Activated naive CD4-positive, alpha-beta T cell treated with anti-CD3 and anti-CD28 coated beads, Interleukin-2, amount 10 ng/mL, durations not matched to agents 7 days and 5 days (primary cell): ENCODE data around the gene QARS1.

Source experiments
- CTCF ChIA-PET: fragments of 350-600 bp; sonication (Branson Sonifier 250); formaldehyde crosslinking; loops from one replicate; lab custom pipeline; 2021; ENCODE audit warnings: antibody characterized with exemption; lab: Charles Lee
- DNase-seq: peaks from one replicate; pipeline ENCODE4 v3.0.0-alpha.2; 2020
- H3K27ac Mint-ChIP-seq: one replicate; pipeline ENCODE4 v1.8.0; 2021; ENCODE audit warnings: mild to moderate bottlenecking, moderate library complexity, mixed read lengths
- H3K27me3 Mint-ChIP-seq: one replicate; pipeline ENCODE4 v1.8.0; 2021; ENCODE audit warnings: mild to moderate bottlenecking, mixed read lengths
- H3K36me3 Mint-ChIP-seq: one replicate; pipeline ENCODE4 v1.8.0; 2021; ENCODE audit warnings: mixed read lengths
- H3K4me1 Mint-ChIP-seq: one replicate; pipeline ENCODE4 v1.8.0; 2021; ENCODE audit warnings: mixed read lengths
- H3K4me3 Mint-ChIP-seq: one replicate; pipeline ENCODE4 v1.8.0; 2021; ENCODE audit warnings: mild to moderate bottlenecking, moderate library complexity, mixed read lengths
- H3K9me3 Mint-ChIP-seq: one replicate; pipeline ENCODE4 v1.8.0; 2021; ENCODE audit warnings: mixed read lengths

The QARS1 gene

GRCh38 chr3:49104427-49105291 lies at the start of gene QARS1:
Gene QARS1 (minus strand): TSS chr3:49104757. CDS start chr3:49104733, 24 bp downstream.
- peaks cover 43% of the 10 kb centered on the region for H3K36me3 Mint-ChIP-seq

DNA sequence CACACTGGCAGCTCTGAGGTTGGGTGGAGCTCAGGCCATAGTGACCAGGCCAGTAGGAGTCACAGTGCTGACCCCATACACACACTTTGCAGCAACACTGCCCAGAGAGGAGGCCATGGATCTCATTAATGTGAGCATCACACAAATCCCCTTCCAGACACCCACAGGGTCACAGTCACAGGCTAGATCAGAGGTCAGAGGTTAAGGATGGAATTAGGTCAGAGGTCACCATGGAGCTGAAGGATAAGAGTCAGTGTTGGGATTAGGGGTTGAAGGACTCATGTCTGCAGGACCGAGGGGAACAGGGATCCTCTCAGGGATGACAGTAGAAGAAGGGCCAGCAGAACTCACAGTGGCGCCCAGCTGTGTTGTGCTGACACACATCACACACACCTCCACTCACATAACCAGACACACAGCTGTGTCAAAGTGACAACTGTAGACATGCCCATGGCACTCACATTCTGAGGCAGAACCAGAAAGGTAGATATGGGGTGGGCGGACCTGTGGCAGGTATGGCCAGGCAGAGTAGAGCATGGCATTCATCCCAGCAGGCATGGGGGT lies 48.9 kb upstream of the QARS1 start:
- DNase-seq: no peak
- H3K36me3 Mint-ChIP-seq: no peaks in the 10 kb centered on the region
- no peak overlapping the region for H3K27ac Mint-ChIP-seq
- H3K4me3 Mint-ChIP-seq: no peak overlapping the region
- no peaks in the 10 kb centered on the region for H3K4me1 Mint-ChIP-seq
- peaks cover 4% of the 10 kb centered on the region for H3K27me3 Mint-ChIP-seq
- H3K9me3 Mint-ChIP-seq: no peaks in the 10 kb centered on the region
- CTCF ChIA-PET: no interaction called here

More at GRCh38 chr3:49104427-49105291, at the start of gene QARS1:
- H3K4me3 Mint-ChIP-seq: peak within 1 kb of the TSS; percentile 92
- peaks cover 35% of the 10 kb centered on the region for H3K4me1 Mint-ChIP-seq
- CTCF ChIA-PET: interaction anchor here (3.1 kb wide), 1 partner anchor 11 kb away, joined by 17 read pairs; the partner anchor contains the start of gene QRICH1
- no peaks in the 10 kb centered on the region for H3K9me3 Mint-ChIP-seq
- peak; percentile 95 for DNase-seq
- peak within 1 kb of the TSS; percentile 95 for H3K27ac Mint-ChIP-seq
- H3K27me3 Mint-ChIP-seq: no peaks in the 10 kb centered on the region

- CTCF ChIA-PET: no interaction called here
- Mint-ChIP-seq H3K4me3 (no peak overlapping the region), H3K36me3 (no peaks in the 10 kb centered on the region), H3K27ac (no peak overlapping the region), H3K4me1 (no peaks in the 10 kb centered on the region), H3K27me3 (peaks cover 4% of the 10 kb centered on the region), H3K9me3 (no peaks in the 10 kb centered on the region)
- DNase-seq: no peak
These were observed 47.1 kb upstream of the QARS1 start for GRCh38 chr3:49151610-49152009.

- peaks cover 4% of the 10 kb centered on the region for H3K27me3 Mint-ChIP-seq
- CTCF ChIA-PET: no interaction called here
- DNase-seq: no peak
- H3K4me1 Mint-ChIP-seq: no peaks in the 10 kb centered on the region
- H3K27ac Mint-ChIP-seq: no peak overlapping the region
- H3K4me3 Mint-ChIP-seq: no peak overlapping the region
- H3K9me3 Mint-ChIP-seq: no peaks in the 10 kb centered on the region
- H3K36me3 Mint-ChIP-seq: no peaks in the 10 kb centered on the region
These were observed 43.6 kb upstream of the QARS1 start for GRCh38 chr3:49148159-49148558.

DNA sequence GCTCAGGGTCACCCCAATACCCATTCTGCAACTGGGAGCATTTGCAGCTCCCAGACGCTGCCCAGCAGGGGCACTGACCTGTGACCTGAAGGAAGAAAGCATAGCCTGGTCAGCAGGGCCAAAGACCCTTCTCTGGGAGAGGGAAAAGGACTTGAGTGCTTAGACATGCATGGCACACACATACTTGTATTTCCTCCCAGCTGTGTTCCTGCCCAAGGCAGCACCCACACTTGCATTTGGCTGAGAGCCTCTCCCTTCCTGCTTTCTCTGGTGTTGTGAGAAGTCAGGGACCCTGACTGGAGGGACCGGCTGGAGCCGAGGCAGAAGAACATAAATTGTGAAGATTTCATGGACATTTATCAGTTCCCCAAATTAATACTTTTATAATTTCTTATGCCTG lies 35.5 kb upstream of the QARS1 start:
- Mint-ChIP-seq H3K4me3 (no peak overlapping the region), H3K4me1 (no peaks in the 10 kb centered on the region), H3K27ac (no peak overlapping the region), H3K9me3 (peaks cover 7% of the 10 kb centered on the region), H3K27me3 (peaks cover 36% of the 10 kb centered on the region), H3K36me3 (no peaks in the 10 kb centered on the region)
- DNase-seq: no peak
- CTCF ChIA-PET: no interaction called here

GRCh38 chr3:49135499-49135898 lies 30.9 kb upstream of the QARS1 start:
- no peak overlapping the region for H3K27ac Mint-ChIP-seq
- CTCF ChIA-PET: no interaction called here
- H3K27me3 Mint-ChIP-seq: peaks cover 70% of the 10 kb centered on the region

GRCh38 chr3:49134471-49135265 lies 30.1 kb upstream of the QARS1 start:
- peaks cover 4% of the 10 kb centered on the region for H3K4me1 Mint-ChIP-seq
- H3K36me3 Mint-ChIP-seq: no peaks in the 10 kb centered on the region
- no peak overlapping the region for H3K27ac Mint-ChIP-seq
- H3K4me3 Mint-ChIP-seq: no peak overlapping the region
- CTCF ChIA-PET: no interaction called here
- H3K9me3 Mint-ChIP-seq: no peaks in the 10 kb centered on the region
- H3K27me3 Mint-ChIP-seq: peaks cover 66% of the 10 kb centered on the region
- DNase-seq: no peak

More at GRCh38 chr3:49135499-49135898, 30.9 kb upstream of the QARS1 start:
- peaks cover 4% of the 10 kb centered on the region for H3K4me1 Mint-ChIP-seq
- H3K4me3 Mint-ChIP-seq: no peak overlapping the region
- no peak for DNase-seq
- H3K9me3 Mint-ChIP-seq: no peaks in the 10 kb centered on the region
- no peaks in the 10 kb centered on the region for H3K36me3 Mint-ChIP-seq

DNA sequence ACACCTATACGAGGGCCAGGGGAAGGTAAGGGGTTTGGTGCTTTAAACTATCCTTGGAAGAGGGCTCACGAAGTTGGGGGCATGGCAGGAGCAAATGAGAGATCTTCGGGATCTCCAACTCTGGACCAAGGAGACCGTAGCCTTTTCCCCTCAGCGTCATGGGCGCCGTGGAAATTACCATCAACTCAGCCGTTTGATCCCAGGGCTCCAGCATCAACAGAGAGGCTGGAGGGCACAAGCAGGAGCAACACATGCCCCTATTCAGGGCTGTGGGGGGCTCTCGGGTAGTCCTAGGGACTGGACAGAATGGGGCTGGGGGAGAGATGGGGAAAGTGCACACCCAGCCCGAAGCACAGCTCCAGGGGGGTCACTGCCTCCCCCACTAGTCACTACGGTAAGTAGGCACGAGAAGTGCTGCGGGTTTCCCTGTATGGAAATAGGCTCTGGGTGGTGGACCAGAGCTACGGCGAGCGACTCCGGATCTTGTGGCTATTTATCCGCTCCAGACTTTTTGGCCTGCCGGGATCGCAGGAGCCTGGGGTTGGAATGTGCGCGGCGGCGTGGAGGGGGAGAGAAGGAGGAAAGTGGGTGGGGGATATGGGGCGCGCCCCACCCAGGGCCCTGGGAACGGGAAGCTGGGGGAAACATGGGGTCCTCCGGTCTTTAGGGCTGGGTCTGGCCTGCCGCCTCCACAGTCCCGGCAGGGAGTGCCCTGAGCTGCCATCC lies 28.8 kb upstream of the QARS1 start:
- no peaks in the 10 kb centered on the region for H3K36me3 Mint-ChIP-seq
- no peaks in the 10 kb centered on the region for H3K9me3 Mint-ChIP-seq
- no peak for DNase-seq
- no peak overlapping the region for H3K4me3 Mint-ChIP-seq
- peaks cover 62% of the 10 kb centered on the region for H3K27me3 Mint-ChIP-seq
- H3K4me1 Mint-ChIP-seq: peaks cover 4% of the 10 kb centered on the region
- no peak overlapping the region for H3K27ac Mint-ChIP-seq
- CTCF ChIA-PET: no interaction called here

DNA sequence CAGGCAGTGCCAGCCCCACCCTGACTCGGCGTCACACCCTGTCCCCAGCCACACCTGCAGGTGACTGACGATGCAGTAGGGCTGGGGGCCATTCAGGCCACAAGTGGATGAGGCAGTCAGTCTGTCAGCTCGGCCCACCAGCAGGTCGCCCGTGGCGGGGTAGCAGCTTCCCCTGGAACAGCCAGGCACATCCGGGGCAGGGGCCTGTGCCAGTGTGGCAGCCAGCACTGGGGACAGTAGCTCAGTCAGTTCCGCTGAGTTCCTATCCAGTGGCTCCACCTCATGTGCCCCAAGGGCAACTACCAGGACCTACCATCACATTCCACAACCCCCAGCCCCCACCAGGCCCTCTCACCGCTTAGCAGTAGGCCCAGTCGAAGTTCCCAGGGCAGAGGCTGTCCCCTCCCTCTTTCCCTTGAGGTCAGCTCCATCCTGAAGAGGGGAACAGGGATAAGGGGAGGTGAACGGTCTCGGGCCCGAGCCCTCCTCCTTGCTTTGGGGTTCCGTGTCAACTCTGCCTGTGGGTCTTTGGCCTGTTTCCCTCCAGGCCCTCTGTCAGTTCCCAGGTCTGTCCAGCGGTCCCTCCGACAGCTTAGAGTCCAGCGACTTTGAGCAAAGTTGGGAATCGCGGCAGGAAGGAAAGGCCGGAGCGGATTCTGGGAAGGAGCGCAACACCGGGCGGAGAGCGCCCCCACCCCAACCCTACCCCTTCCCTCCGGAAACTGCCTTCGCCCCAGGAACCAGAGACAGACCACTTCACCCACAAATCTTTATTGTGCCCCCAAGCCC lies 28.1 kb upstream of the QARS1 start, which contains the start of gene LAMB2:
LAMB2 (minus strand) TSS at position 614 of the 789 bp plus-strand sequence; CDS start at position 431, 183 bp downstream.
- H3K4me3 Mint-ChIP-seq: no peak within 1 kb of the TSS
- CTCF ChIA-PET: no interaction called here
- no peak for DNase-seq

GRCh38 chr3:49132073-49132436 lies 27.5 kb upstream of the QARS1 start:
- no peak overlapping the region for H3K4me3 Mint-ChIP-seq
- no peaks in the 10 kb centered on the region for H3K9me3 Mint-ChIP-seq
- H3K27ac Mint-ChIP-seq: no peak overlapping the region
- CTCF ChIA-PET: no interaction called here
- peaks cover 4% of the 10 kb centered on the region for H3K4me1 Mint-ChIP-seq
- DNase-seq: no peak
- H3K27me3 Mint-ChIP-seq: peaks cover 52% of the 10 kb centered on the region
- H3K36me3 Mint-ChIP-seq: no peaks in the 10 kb centered on the region

More for the DNA sequence above, 28.1 kb upstream of the QARS1 start, which contains the start of gene LAMB2:
- peaks cover 4% of the 10 kb centered on the region for H3K4me1 Mint-ChIP-seq
- no peaks in the 10 kb centered on the region for H3K9me3 Mint-ChIP-seq
- H3K36me3 Mint-ChIP-seq: no peaks in the 10 kb centered on the region
- peaks cover 54% of the 10 kb centered on the region for H3K27me3 Mint-ChIP-seq
- no peak within 1 kb of the TSS for H3K27ac Mint-ChIP-seq

DNA sequence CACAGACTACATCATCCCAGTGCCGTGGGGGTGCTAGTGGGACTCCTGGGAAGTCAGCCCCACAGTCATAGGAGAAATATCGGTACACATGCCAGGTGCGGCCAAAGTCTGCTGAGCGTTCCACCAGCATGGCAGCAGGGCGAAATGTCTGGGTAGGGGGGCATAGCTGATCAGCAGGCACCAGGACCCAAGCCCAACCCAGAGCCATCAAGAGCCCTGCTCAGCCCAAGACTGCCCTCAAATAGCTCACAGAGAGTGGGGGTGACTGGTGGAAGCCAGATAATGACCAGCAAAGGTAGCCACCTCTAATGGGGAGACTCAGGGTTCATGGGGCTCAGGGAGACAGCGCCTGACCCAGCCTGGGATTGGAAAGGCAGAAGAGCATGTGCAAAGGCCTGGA lies 27.0 kb upstream of the QARS1 start:
- peaks cover 4% of the 10 kb centered on the region for H3K4me1 Mint-ChIP-seq
- DNase-seq: no peak
- no peak overlapping the region for H3K4me3 Mint-ChIP-seq
- no peaks in the 10 kb centered on the region for H3K9me3 Mint-ChIP-seq
- CTCF ChIA-PET: no interaction called here
- no peaks in the 10 kb centered on the region for H3K36me3 Mint-ChIP-seq
- H3K27ac Mint-ChIP-seq: no peak overlapping the region
- H3K27me3 Mint-ChIP-seq: peaks cover 52% of the 10 kb centered on the region

DNA sequence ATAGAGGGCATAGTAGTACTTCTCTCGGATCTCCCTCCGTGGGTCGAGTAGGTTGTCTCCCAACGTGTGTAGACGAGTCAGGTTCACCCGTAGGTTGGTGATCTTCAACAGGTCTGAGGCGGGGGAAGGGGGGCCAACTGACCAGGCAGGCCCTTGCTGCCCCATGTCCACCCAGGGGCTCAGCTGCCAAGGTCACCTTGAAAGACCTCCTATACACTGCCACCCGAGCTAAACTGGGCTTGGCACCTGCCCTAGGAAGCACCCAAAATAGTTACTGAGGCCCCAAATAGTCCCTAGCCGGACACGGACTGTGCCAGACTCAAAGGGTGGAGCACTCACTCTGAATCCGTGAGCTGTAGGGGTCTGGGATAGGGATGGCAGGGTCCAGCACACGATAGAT lies 26.5 kb upstream of the QARS1 start:
- no peak for DNase-seq
- no peak overlapping the region for H3K27ac Mint-ChIP-seq
- CTCF ChIA-PET: interaction anchor here (1.2 kb wide), 1 partner anchor 27 kb away, joined by 4 read pairs; no protein-coding TSS in a partner anchor
- H3K9me3 Mint-ChIP-seq: no peaks in the 10 kb centered on the region
- peaks cover 4% of the 10 kb centered on the region for H3K4me1 Mint-ChIP-seq
- H3K4me3 Mint-ChIP-seq: no peak overlapping the region
- peaks cover 51% of the 10 kb centered on the region for H3K27me3 Mint-ChIP-seq
- H3K36me3 Mint-ChIP-seq: no peaks in the 10 kb centered on the region

DNA sequence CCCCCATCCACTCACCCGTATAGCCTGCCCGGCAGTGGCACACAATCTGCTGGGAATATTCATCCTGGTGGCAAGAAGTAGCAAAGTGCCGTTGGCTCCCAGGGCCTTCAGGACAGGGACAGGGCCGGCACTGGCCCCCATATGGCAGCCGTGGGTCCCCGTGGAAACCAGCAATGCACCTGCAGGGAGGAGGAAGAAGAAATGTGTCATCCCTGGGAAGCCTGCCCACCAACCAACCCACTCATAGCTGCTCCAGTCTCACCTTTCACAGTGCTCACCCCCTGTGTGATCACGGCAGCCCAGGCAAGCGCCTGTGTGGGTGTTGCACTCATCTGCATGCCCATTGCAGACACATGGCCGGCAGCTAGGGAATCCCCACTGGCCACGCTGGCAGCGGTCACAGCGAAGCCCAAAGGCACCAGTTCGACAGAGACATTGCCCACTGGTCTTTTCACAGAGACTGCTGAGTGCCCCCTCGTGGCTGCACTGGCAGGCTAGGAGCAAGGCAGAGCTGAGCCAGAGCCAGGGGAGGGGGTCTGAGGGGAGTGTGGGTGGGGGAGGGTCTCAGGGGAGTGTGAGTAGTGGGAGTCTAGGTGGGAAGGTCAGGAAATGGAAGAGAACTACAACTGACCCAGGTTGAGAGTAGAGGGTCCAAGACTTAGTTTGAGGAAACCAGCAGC lies 20.6 kb upstream of the QARS1 start:
- H3K4me3 Mint-ChIP-seq: no peak overlapping the region
- CTCF ChIA-PET: no interaction called here
- no peak overlapping the region for H3K27ac Mint-ChIP-seq
- H3K27me3 Mint-ChIP-seq: no peaks in the 10 kb centered on the region
- no peaks in the 10 kb centered on the region for H3K36me3 Mint-ChIP-seq
- no peaks in the 10 kb centered on the region for H3K9me3 Mint-ChIP-seq
- H3K4me1 Mint-ChIP-seq: peaks cover 11% of the 10 kb centered on the region
- DNase-seq: no peak
